GM12865 (cell line): ENCODE results near the gene ABAT.

Experiments used
- DNase-seq: peaks from one replicate; pipeline ENCODE4 v3.0.0; 2010; ENCODE audit warnings: low read depth
- H3K4me3 ChIP-seq: 2 replicates; pipeline ENCODE4 v1.5.1; 2011; ENCODE audit warnings: mild to moderate bottlenecking, low read depth, low read length, control low read depth
- TF ChIP-seq, protein P1 (sequence below): IDR thresholded peaks from 2 replicates; pipeline ENCODE4 v1.5.1; 2011; ENCODE audit warnings: low read length, control low read depth, low read depth, inconsistent platforms; ENCODE audit not compliant: insufficient read depth; ENCODE audit errors: missing control alignments

The ABAT gene

DNA sequence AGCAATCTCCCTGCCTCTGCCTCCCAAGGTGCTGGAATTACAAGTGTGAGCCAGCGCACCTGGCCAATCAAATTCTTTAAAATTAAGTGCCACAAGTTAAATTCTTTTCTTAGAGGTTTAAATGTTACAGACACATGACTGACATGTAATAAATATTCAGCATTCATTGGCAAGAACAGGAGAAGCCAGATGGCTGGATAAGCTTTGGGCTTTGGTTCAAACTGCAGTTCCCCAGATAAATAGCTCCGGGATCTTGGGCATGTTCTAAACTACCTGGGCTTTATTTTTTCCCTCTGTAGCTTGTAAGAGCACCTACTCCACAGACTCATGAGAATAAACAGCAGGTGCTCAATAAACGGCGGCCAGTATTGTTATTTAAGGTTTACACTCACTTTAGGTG, 34.1 kb downstream of the ABAT start:
- no peak for DNase-seq
- TF ChIP-seq, protein P1, sequence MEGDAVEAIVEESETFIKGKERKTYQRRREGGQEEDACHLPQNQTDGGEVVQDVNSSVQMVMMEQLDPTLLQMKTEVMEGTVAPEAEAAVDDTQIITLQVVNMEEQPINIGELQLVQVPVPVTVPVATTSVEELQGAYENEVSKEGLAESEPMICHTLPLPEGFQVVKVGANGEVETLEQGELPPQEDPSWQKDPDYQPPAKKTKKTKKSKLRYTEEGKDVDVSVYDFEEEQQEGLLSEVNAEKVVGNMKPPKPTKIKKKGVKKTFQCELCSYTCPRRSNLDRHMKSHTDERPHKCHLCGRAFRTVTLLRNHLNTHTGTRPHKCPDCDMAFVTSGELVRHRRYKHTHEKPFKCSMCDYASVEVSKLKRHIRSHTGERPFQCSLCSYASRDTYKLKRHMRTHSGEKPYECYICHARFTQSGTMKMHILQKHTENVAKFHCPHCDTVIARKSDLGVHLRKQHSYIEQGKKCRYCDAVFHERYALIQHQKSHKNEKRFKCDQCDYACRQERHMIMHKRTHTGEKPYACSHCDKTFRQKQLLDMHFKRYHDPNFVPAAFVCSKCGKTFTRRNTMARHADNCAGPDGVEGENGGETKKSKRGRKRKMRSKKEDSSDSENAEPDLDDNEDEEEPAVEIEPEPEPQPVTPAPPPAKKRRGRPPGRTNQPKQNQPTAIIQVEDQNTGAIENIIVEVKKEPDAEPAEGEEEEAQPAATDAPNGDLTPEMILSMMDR, result no peak

DNA sequence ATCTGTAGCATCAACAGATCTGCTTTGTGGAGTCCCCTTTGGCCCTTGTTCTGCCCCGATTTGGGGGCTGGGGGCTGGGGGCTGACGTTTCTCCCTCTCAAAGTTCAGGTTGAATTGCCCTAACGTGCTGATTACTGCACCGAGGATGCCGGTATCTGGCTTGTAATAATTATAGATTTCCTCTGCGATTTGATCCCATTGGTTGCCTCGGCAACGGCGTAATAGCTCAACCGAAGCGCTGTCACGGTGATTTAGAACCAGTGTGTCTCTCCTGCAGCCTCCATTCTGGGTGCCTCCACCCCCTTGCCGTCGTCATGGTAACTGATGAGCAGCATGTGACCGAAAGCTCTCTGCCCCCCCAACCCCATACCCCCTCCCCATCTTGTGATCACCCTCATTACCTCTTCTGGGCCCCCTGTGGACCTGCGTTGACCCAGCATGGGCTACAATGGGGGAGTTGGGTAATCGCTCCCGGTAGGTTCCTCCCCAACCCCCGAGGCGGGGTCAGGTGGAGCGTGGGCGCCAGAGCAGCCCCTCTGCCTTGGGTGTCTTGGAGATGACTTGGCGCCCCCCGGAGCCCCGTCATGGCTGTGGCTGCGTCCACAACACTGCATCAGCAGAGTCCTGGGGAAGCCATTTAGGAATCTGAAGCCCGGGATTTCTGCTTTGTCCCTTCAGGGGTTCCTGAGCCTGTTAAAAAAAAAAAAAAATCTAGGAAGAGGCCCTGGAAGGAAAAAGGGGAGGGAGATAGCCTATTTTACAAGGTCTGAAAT, 38.4 kb downstream of the ABAT start:
- no peak for DNase-seq
- TF ChIP-seq, protein P1, result no peak
- H3K4me3 ChIP-seq, result no peak overlapping the region

More for the DNA sequence above, 34.1 kb downstream of the ABAT start:
- H3K4me3 ChIP-seq, result no peak overlapping the region

DNA sequence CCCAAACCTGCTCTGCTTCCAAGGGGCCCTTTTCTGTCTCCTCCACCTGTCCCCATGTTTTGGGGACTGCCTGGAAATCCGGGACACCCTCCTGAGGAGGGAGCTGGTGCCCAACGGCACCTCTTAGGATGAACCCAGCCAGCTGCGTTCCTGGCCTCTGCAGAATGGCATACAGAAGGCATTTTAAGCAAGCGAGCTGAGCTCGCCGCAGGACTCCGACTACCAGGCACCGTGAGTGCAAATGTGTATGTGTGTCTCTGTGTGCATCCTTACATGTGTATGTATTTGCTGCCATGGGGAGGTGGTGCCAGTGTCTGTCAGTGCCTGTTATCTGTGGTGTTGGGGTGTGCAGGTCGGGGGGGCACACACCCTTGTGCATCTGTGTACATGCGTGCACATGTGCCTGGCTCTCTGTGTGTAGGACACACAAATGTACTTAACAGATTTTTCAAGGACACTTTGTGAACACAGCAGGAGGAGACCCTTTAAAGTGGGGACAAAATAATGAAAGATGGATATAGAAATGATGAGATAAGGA, 39.3 kb downstream of the ABAT start:
- TF ChIP-seq, protein P1, result no peak
- DNase-seq, result no peak
- H3K4me3 ChIP-seq, result no peak overlapping the region

DNA sequence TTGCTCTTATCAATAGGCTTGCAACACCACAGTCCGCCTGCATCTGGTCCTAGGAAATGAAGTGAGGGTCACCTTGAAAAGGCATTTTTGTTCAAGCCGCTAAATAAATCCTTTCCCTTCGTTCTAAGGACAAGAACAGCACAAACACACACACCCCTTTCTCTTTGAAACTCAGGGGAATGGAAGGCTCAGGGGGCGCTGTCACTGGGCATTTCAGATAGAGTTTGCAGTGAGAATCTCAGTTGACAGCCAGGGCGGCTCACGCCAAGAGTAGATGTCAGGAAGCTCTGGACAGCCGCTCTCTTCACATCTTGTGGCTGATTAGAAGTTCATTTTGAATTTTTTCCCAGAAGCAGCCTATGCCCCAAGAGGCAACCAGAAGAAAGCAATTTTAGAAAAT, 39.8 kb downstream of the ABAT start:
- DNase-seq, result no peak
- TF ChIP-seq, protein P1, result no peak
- H3K4me3 ChIP-seq, result no peak overlapping the region

DNA sequence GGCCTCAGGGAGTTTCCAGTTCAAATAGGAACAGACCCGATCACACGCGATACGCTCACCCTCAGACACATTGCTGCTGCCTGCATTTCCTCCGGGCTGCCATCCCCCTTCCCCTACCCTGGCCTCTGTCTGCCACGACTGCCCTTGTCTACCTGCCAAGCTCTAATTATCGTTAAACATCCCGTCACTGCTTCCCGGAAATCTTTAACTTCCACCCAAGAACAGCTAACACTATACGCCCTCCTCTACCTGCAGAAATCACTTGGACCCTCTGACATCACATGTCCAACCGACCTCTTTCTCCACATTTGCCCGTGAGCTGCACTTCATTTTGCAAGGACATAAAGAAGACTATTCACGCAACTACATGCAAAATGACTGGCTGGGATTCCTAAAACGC, 40.4 kb downstream of the ABAT start:
- DNase-seq, result no peak
- TF ChIP-seq, protein P1, result no peak
- no peak overlapping the region for H3K4me3 ChIP-seq

DNA sequence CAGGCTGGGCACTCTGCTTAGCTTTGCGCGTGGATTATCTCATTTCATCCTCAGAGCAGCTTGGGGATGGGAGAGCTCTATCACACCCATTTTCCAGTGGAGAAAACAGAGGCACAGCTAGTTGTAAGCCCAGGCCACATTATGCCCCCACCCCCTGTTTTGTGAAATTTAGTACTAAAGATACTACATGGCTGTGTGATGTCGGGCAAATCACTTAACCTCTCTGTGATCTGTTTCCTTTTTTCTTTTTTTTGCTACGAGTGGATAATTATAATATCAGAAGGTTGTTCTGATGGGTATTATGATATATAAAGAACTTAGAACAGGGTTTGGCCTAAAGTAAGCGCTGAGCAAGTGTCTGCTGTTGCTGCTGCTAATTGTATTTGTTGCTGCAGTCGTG, 41.6 kb downstream of the ABAT start:
- TF ChIP-seq, protein P1, result no peak
- DNase-seq, result no peak
- H3K4me3 ChIP-seq, result no peak overlapping the region
